GM21526 (cell line): ENCODE measurements around the gene MAN2B1.
"Not testable (repeated sequence)": the region's sequence is repeated elsewhere in the genome, so short reads cannot be mapped to it uniquely, and the experiment has no call there.

Source experiments
- ATAC-seq: cut with Tn5 transposase; IDR thresholded peaks from one replicate; pipeline ENCODE4 v1.9.1; 2021; ENCODE audit warnings: moderate library complexity; ENCODE audit not compliant: unreplicated experiment, low FRiP score

Gene MAN2B1

GRCh38 chr19:12689581-12690216 is 23.2 kb upstream of the MAN2B1 start:
- ATAC-seq = no peak

GRCh38 chr19:12689012-12689411 is 22.5 kb upstream of the MAN2B1 start:
- no peak for ATAC-seq

GRCh38 chr19:12687496-12688196 is 21.1 kb upstream of the MAN2B1 start, which contains the start of gene GNG14:
Gene GNG14, plus strand, starts transcription at chr19:12687998. Its CDS starts 51 bp downstream, at chr19:12688049.
- no peak for ATAC-seq

- ATAC-seq = no peak
Observed at GRCh38 chr19:12685831-12686230, 19.3 kb upstream of the MAN2B1 start.

- ATAC-seq = peak; percentile 54
Observed at GRCh38 chr19:12681074-12681987, 14.8 kb upstream of the MAN2B1 start, which contains the start of gene DHPS. Gene DHPS, minus strand, starts transcription at chr19:12681880. Its CDS starts 114 bp downstream, at chr19:12681766.

GRCh38 chr19:12680034-12680433 is 13.5 kb upstream of the MAN2B1 start:
- no peak for ATAC-seq

- not testable (repeated sequence) for ATAC-seq
Observed at GRCh38 chr19:12678039-12678438, 11.5 kb upstream of the MAN2B1 start.

GRCh38 chr19:12676928-12677327 is 10.4 kb upstream of the MAN2B1 start:
- no peak for ATAC-seq

- ATAC-seq = no peak
Observed at GRCh38 chr19:12676384-12676792, 9.8 kb upstream of the MAN2B1 start.

GRCh38 chr19:12675940-12676339 is 9.4 kb upstream of the MAN2B1 start:
- ATAC-seq = no peak

GRCh38 chr19:12675399-12675798 is 8.9 kb upstream of the MAN2B1 start:
- no peak for ATAC-seq

- ATAC-seq = no peak
Observed at GRCh38 chr19:12672744-12673143, 6.2 kb upstream of the MAN2B1 start.

- ATAC-seq = no peak
Observed at GRCh38 chr19:12670159-12670928, 3.8 kb upstream of the MAN2B1 start.

- no peak for ATAC-seq
Observed at GRCh38 chr19:12669270-12670158, 3.0 kb upstream of the MAN2B1 start.

GRCh38 chr19:12668932-12669269 is 2.4 kb upstream of the MAN2B1 start:
- no peak for ATAC-seq

- no peak for ATAC-seq
Observed at GRCh38 chr19:12668346-12668745, 1.8 kb upstream of the MAN2B1 start.

- no peak for ATAC-seq
Observed at GRCh38 chr19:12667731-12668302, 1.3 kb upstream of the MAN2B1 start.

GRCh38 chr19:12665671-12666264 is 774 bp downstream of the MAN2B1 start:
- no peak for ATAC-seq

- no peak for ATAC-seq
Observed at GRCh38 chr19:12665281-12665573, 1.3 kb downstream of the MAN2B1 start.
